ENCODE results near the gene LSM10.

The LSM10 gene

GRCh38 chr1:36442337-36442736, 44.6 kb upstream of the LSM10 start:
- in situ Hi-C loops (cut with HindIII; ENCODE audit: low pct_ligation_motif_present, low sequenced_read_pairs) = no loop called here
- Histone ChIP-seq H3K36me3 (replicated peaks) (no peaks in the 10 kb centered on the region), H3K27me3 (replicated peaks) (no peaks in the 10 kb centered on the region), H3K4me3 (ENCODE audit: low read depth, low read length) (no peak overlapping the region), H3K27ac (no peak overlapping the region)
- no peak for DNase-seq
- no peak for TF ChIP-seq CTCF (IDR thresholded peaks at IDR 0.05; ENCODE audit: low read depth, low read length, missing control alignments)

GRCh38 chr1:36440646-36441045, 42.9 kb upstream of the LSM10 start:
- TF ChIP-seq CTCF (IDR thresholded peaks at IDR 0.05; ENCODE audit: low read depth, low read length, missing control alignments) = no peak
- no peaks in the 10 kb centered on the region for H3K27me3 ChIP-seq (replicated peaks)
- DNase-seq = no peak
- H3K27ac ChIP-seq = no peak overlapping the region
- in situ Hi-C loops (cut with HindIII; ENCODE audit: low pct_ligation_motif_present, low sequenced_read_pairs) = no loop called here
- no peaks in the 10 kb centered on the region for H3K36me3 ChIP-seq (replicated peaks)
- no peak overlapping the region for H3K4me3 ChIP-seq (ENCODE audit: low read depth, low read length)

DNA sequence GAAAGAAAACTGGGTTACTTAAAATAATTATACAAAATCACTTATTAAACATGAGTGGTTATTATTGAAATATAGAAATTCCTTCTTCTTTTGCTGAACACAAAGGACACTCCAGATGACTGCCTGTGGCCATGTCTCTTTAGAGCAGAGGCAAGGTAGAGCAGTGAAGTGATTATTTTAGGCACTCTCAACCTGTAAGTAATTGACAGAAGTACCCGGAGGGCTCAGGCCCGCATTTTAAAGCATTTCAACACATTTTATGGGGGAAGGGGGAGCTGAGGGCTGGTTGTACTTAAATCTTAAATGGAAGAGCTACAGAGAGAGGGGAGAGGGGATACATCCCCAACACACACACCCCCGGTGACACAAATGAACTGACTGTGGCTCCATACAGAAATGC, 42.3 kb upstream of the LSM10 start:
- TF ChIP-seq CTCF (IDR thresholded peaks at IDR 0.05; ENCODE audit: low read depth, low read length, missing control alignments) = no peak
- Histone ChIP-seq H3K4me3 (ENCODE audit: low read depth, low read length) (no peak overlapping the region), H3K36me3 (replicated peaks) (no peaks in the 10 kb centered on the region), H3K27me3 (replicated peaks) (no peaks in the 10 kb centered on the region), H3K27ac (no peak overlapping the region)
- no peak for DNase-seq
- in situ Hi-C loops (cut with HindIII; ENCODE audit: low pct_ligation_motif_present, low sequenced_read_pairs) = no loop called here

GRCh38 chr1:36438715-36439114, 41.0 kb upstream of the LSM10 start:
- Histone ChIP-seq H3K4me3 (ENCODE audit: low read depth, low read length) (no peak overlapping the region), H3K27ac (no peak overlapping the region), H3K36me3 (replicated peaks) (no peaks in the 10 kb centered on the region), H3K27me3 (replicated peaks) (no peaks in the 10 kb centered on the region)
- in situ Hi-C loops (cut with HindIII; ENCODE audit: low pct_ligation_motif_present, low sequenced_read_pairs) = no loop called here
- DNase-seq = no peak
- TF ChIP-seq CTCF (IDR thresholded peaks at IDR 0.05; ENCODE audit: low read depth, low read length, missing control alignments) = no peak

- in situ Hi-C loops (cut with HindIII; ENCODE audit: low pct_ligation_motif_present, low sequenced_read_pairs) = no loop called here
- TF ChIP-seq CTCF (IDR thresholded peaks at IDR 0.05; ENCODE audit: low read depth, low read length, missing control alignments) = no peak
- Histone ChIP-seq H3K4me3 (ENCODE audit: low read depth, low read length) (no peak overlapping the region), H3K27ac (no peak overlapping the region), H3K36me3 (replicated peaks) (no peaks in the 10 kb centered on the region), H3K27me3 (replicated peaks) (no peaks in the 10 kb centered on the region)
- no peak for DNase-seq
Observed at GRCh38 chr1:36436821-36437220, 39.1 kb upstream of the LSM10 start.

DNA sequence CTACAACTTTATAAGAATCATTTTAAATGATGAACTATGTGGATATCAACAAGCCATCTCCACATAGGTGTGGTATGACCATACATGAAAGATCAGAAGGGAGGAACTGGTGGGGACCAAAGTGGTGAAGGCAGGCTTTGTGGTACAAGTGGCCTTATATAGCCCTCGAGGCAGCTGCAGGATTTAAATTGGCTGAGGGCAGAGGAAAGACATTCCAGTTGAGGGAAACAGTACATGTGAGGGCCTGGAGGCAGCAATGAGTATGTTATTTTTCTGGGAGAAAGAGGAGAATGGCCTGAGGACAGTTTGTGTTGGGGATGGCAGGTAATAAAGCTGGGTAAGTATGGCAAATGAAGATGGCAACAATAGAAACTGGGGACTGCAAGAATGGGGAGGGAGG, 35.4 kb upstream of the LSM10 start:
- Histone ChIP-seq H3K27me3 (replicated peaks) (no peaks in the 10 kb centered on the region), H3K4me3 (ENCODE audit: low read depth, low read length) (no peak overlapping the region), H3K36me3 (replicated peaks) (no peaks in the 10 kb centered on the region), H3K27ac (no peak overlapping the region)
- no peak for TF ChIP-seq CTCF (IDR thresholded peaks at IDR 0.05; ENCODE audit: low read depth, low read length, missing control alignments)
- in situ Hi-C loops (cut with HindIII; ENCODE audit: low pct_ligation_motif_present, low sequenced_read_pairs) = no loop called here
- no peak for DNase-seq
